HEK293 (cell line): ENCODE results near the gene APBB2.
"Not testable (repeated sequence)": the region's sequence is repeated elsewhere in the genome, so short reads cannot be mapped to it uniquely, and the experiment has no call there.

ENCODE experiments used
- CTCF ChIA-PET: fragments of 350-600 bp; formaldehyde crosslinking; extraction: SDS; loops from one replicate; lab custom pipeline; 2021; ENCODE audit warnings: antibody characterized with exemption; lab: Yijun Ruan, JAX
- POLR2A ChIA-PET: fragments of 300-600 bp; formaldehyde crosslinking; extraction: SDS; loops from one replicate; lab custom pipeline; 2020; ENCODE audit warnings: antibody characterized with exemption, inconsistent platforms; lab: Yijun Ruan, JAX
- H3K27ac ChIP-seq: fragments of 200-500 bp; sonication (Bioruptor generic); 2 replicates; pipeline ENCODE4 v1.5.1; 2014; ENCODE audit warnings: low read depth, low read length, control low read depth, inconsistent platforms; ENCODE audit errors: extremely low read depth
- H3K36me3 ChIP-seq, 2 experiments: fragments of 200-500 bp in 1 of 2; sonication (Bioruptor generic) in 1 of 2; 1 replicate in 1 of 2; 2 replicates in 1 of 2; pipeline ENCODE4 v1.5.1; 2014 to 2017; ENCODE audit warnings: inconsistent platforms in 2 of 2, low read length in 2 of 2; ENCODE audit not compliant: control insufficient read depth in 2 of 2, insufficient read depth in 1 of 2
- H3K4me1 ChIP-seq: fragments of 200-500 bp; sonication (Bioruptor generic); 2 replicates; pipeline ENCODE4 v1.5.1; 2014; ENCODE audit warnings: mild to moderate bottlenecking, low read length, inconsistent platforms; ENCODE audit not compliant: control insufficient read depth, insufficient read depth
- H3K4me3 ChIP-seq: 2 replicates; pipeline ENCODE4 v1.5.1; 2011; ENCODE audit warnings: low read depth, mild to moderate bottlenecking, control low read depth, low read length, moderate library complexity
- H3K9me3 ChIP-seq: fragments of 200-500 bp; sonication (Bioruptor generic); 2 replicates; pipeline ENCODE4 v1.5.1; 2014; ENCODE audit warnings: low read depth, low read length, inconsistent platforms; ENCODE audit not compliant: control insufficient read depth, insufficient read depth
- EGR2 ChIP-seq: fragments of 450-650 bp; formaldehyde crosslinking; IDR thresholded peaks from 2 replicates; pipeline ENCODE4 v1.5.1; 2016; ENCODE audit warnings: low read depth, missing biosample characterization, missing genetic modification characterization
- MZF1 ChIP-seq: fragments of 450-650 bp; formaldehyde crosslinking; IDR thresholded peaks from 2 replicates; pipeline ENCODE4 v1.5.1; 2017; ENCODE audit warnings: missing biosample characterization, missing genetic modification characterization, borderline replicate concordance
- PRDM6 ChIP-seq: fragments of 450-650 bp; formaldehyde crosslinking; IDR thresholded peaks from 2 replicates; pipeline ENCODE4 v1.5.1; 2017; ENCODE audit warnings: missing biosample characterization, missing genetic modification characterization
- SP2 ChIP-seq: fragments of 450-650 bp; formaldehyde crosslinking; IDR thresholded peaks from 2 replicates; pipeline ENCODE4 v1.5.1; 2016; ENCODE audit warnings: missing biosample characterization, missing genetic modification characterization
- YY1 ChIP-seq: fragments of 450-650 bp; formaldehyde crosslinking; IDR thresholded peaks from 2 replicates; pipeline ENCODE4 v1.5.1; 2018; ENCODE audit warnings: missing biosample characterization, missing genetic modification characterization
- ZBTB20 ChIP-seq: fragments of 450-650 bp; formaldehyde crosslinking; IDR thresholded peaks from 2 replicates; pipeline ENCODE4 v1.5.1; 2016; ENCODE audit warnings: missing biosample characterization, missing genetic modification characterization
- ZNF146 ChIP-seq: fragments of 450-650 bp; formaldehyde crosslinking; IDR thresholded peaks from 2 replicates; pipeline ENCODE4 v1.5.1; 2016; ENCODE audit warnings: missing biosample characterization, missing genetic modification characterization
- ZNF175 ChIP-seq: fragments of 450-650 bp; formaldehyde crosslinking; IDR thresholded peaks from 2 replicates; pipeline ENCODE4 v1.5.1; 2016; ENCODE audit warnings: missing biosample characterization, missing genetic modification characterization
- ZNF19 ChIP-seq: fragments of 450-650 bp; formaldehyde crosslinking; IDR thresholded peaks from 2 replicates; pipeline ENCODE4; 2016; ENCODE audit warnings: missing biosample characterization, missing genetic modification characterization, low read depth
- ZNF274 ChIP-seq, 2 experiments: fragments of 200-500 bp in 1 of 2; fragments of 450-650 bp in 1 of 2; sonication (Bioruptor generic) in 1 of 2; formaldehyde crosslinking in 1 of 2; IDR thresholded peaks; 2 replicates each; pipeline versions ENCODE4 v1.5.1 to v1.6.1; 2014 to 2016; ENCODE audit warnings: borderline replicate concordance in 1 of 2, inconsistent platforms in 1 of 2, low read length in 1 of 2, missing biosample characterization in 1 of 2, missing genetic modification characterization in 1 of 2
- ZNF302 ChIP-seq: fragments of 450-650 bp; formaldehyde crosslinking; IDR thresholded peaks from 2 replicates; pipeline ENCODE4 v1.5.1; 2016; ENCODE audit warnings: missing biosample characterization, missing genetic modification characterization, low read depth
- ZNF350 ChIP-seq: fragments of 450-650 bp; formaldehyde crosslinking; IDR thresholded peaks from 2 replicates; pipeline ENCODE4 v1.5.0; 2017; ENCODE audit warnings: missing biosample characterization, mild to moderate bottlenecking, missing genetic modification characterization
- ZNF366 ChIP-seq: fragments of 450-650 bp; formaldehyde crosslinking; conservative IDR thresholded peaks from 2 replicates; pipeline ENCODE4 v1.5.1; 2016; ENCODE audit warnings: missing biosample characterization, missing genetic modification characterization
- ZNF549 ChIP-seq: fragments of 450-650 bp; IDR thresholded peaks from 2 replicates; pipeline ENCODE4 v1.5.1; 2018; ENCODE audit warnings: missing biosample characterization, missing genetic modification characterization, mild to moderate bottlenecking, inconsistent platforms, moderate library complexity
- ZNF660 ChIP-seq: fragments of 450-650 bp; IDR thresholded peaks from 2 replicates; pipeline ENCODE4 v1.5.1; 2018; ENCODE audit warnings: missing biosample characterization, mild to moderate bottlenecking, missing genetic modification characterization
- ZNF792 ChIP-seq: fragments of 450-650 bp; formaldehyde crosslinking; IDR thresholded peaks from 2 replicates; pipeline ENCODE4 v1.5.1; 2016; ENCODE audit warnings: missing biosample characterization, missing genetic modification characterization
- TF ChIP-seq, protein P1 (sequence below): fragments of 450-650 bp; formaldehyde crosslinking; IDR thresholded peaks from 2 replicates; pipeline ENCODE4 v1.5.1; 2016; ENCODE audit warnings: missing biosample characterization, missing genetic modification characterization

APBB2 gene

GRCh38 chr4:40923316-40924095 lies 290.8 kb downstream of the APBB2 start:
- CTCF ChIA-PET, result interaction anchor here (0.6 to 5.7 kb wide), 11 partner anchors 7 to 295 kb away, joined by 3 to 34 read pairs (median 5); no protein-coding TSS in a partner anchor
- H3K4me3 ChIP-seq, result no peak overlapping the region
- no peaks in the 10 kb centered on the region for H3K36me3 ChIP-seq
- H3K4me1 ChIP-seq, result no peaks in the 10 kb centered on the region
- TF ChIP-seq YY1 (tag by site-specific recombination), result no peak
- TF ChIP-seq, protein P1, sequence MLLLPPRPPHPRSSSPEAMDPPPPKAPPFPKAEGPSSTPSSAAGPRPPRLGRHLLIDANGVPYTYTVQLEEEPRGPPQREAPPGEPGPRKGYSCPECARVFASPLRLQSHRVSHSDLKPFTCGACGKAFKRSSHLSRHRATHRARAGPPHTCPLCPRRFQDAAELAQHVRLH (tag by site-specific recombination), result no peak
- no peak for TF ChIP-seq ZNF302 (tag by site-specific recombination)
- TF ChIP-seq ZNF146 (tag by site-specific recombination), result no peak
- TF ChIP-seq ZNF19 (tag by site-specific recombination), result no peak
- no peak for TF ChIP-seq SP2 (tag by site-specific recombination)
- TF ChIP-seq ZNF792 (tag by site-specific recombination), result no peak
- TF ChIP-seq ZNF350 (tag by site-specific recombination), result no peak
- TF ChIP-seq ZBTB20 (tag by site-specific recombination), result no peak
- TF ChIP-seq, all 188 proteins: peak for 0
- POLR2A ChIA-PET, result no interaction called here
- H3K27ac ChIP-seq, result no peak overlapping the region
- H3K9me3 ChIP-seq, result no peaks in the 10 kb centered on the region

- H3K27ac ChIP-seq, H3K36me3 ChIP-seq, H3K4me3 ChIP-seq, H3K4me1 ChIP-seq, H3K9me3 ChIP-seq, POLR2A ChIA-PET: not testable (repeated sequence)
- CTCF ChIA-PET, result interaction anchor here (1.1 kb wide), 1 partner anchor 11 kb away, joined by 5 read pairs; no protein-coding TSS in a partner anchor
Measured at GRCh38 chr4:40919976-40920375, 294.4 kb downstream of the APBB2 start.

DNA sequence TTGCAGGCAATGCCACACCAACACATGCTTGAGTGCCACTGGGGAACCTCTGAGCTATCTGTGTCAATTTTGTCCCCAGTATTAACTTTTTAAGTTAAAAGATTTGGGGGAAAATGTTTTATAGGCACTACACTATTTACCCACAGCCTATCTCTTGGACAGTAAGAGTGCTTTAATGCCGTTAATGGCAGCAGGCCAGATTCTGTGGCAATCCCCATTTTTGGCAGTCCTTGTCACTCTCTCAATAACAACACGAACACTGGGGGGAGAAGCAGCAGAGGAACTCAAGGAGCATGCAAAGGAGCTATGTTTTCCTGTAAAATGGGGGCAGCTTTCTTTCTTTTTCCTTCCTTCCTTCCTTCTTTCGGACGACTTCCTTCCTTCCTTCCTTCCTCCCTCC lies 296.0 kb downstream of the APBB2 start:
- Histone ChIP-seq H3K9me3 (no peaks in the 10 kb centered on the region), H3K4me1 (peaks cover 3% of the 10 kb centered on the region; the same call in 1 of the 2 replicates), H3K36me3 (no peaks in the 10 kb centered on the region), H3K4me3 (no peak overlapping the region), H3K27ac (no peak overlapping the region)
- TF ChIP-seq ZNF549 (tag by site-specific recombination) (no peak), EGR2 (no peak), ZNF660 (peak; percentile 33; the same call in 1 of the 2 replicates), ZNF366 (0 out of 2 replicates have a peak, but pooled peaks have one; percentile 37), ZNF175 (tag by site-specific recombination) (no peak), PRDM6 (peak; percentile 37; the same call in 1 of the 2 replicates), ZNF274 (IDR thresholded peaks at IDR 0.05; ENCODE audit: low read length) (no peak), ZNF274 (tag by site-specific recombination; IDR thresholded peaks at IDR 0.05; ENCODE audit: borderline replicate concordance) (no peak), MZF1 (tag by site-specific recombination) (peak; percentile 95)
- ChIA-PET POLR2A (interaction anchor here (0.9 kb wide), 1 partner anchor 296 kb away, joined by 3 read pairs; the partner anchor contains the start of gene APBB2), CTCF (interaction anchor here (0.5 to 1.4 kb wide), 5 partner anchors 8 to 441 kb away, joined by 3 to 5 read pairs (median 4); no protein-coding TSS in a partner anchor)
